NCI-H2196 (cell line): ENCODE results near the gene ZNF594.
"Not testable (repeated sequence)": the region's sequence is repeated elsewhere in the genome, so short reads cannot be mapped to it uniquely, and the experiment has no call there.

Experiments used
- DNase-seq: peaks from one replicate; lab custom pipeline; 2025; ENCODE audit not compliant: unreplicated experiment; lab: John Stamatoyannopoulos, UW

The ZNF594 gene

GRCh38 chr17:5137511-5138197 is 54.0 kb downstream of the ZNF594 start:
- not testable (repeated sequence) for DNase-seq

GRCh38 chr17:5136580-5137412 is 54.9 kb downstream of the ZNF594 start:
- not testable (repeated sequence) for DNase-seq

DNA sequence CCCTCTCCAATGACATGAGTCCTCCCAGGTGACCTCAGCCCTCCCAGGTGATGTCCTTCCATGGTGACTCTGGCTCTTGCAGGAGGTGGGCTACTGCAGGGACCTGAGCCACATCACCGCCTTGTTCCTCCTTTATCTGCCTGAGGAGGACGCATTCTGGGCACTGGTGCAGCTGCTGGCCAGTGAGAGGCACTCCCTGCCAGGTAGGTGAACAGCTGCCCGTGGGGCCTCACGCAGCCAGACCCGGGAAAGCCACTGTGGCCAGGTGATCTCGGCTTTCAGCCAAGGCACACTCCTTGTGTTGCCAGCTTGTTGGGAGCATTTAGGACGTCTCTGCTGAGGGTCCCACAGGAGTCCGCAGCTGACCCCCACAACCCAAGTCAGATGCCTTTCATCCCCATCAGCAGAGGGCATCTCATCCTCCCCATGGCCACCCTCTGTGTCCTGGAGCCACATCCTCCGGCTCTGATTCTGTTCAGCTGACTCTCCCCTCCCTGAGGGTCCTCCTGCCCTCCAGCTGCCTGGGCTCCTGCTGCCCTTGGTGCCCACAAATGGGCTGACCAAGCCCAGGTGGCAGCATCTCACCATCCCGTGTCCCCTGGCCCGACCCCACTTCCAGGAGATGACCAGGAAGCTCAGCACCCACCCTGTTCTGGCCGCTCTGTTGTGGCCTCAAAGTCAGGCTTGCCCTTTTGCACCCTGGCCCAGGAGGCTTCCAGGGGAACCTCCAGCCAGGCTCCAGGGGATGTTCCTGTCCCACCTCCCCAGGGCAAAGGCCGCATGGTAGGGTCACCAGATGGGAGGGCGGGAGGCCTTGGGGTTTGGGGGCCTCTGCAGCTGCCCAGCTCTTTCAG is 55.7 kb downstream of the ZNF594 start:
- no peak for DNase-seq

- DNase-seq = not testable (repeated sequence)
Measured at GRCh38 chr17:5135131-5135712, 56.4 kb downstream of the ZNF594 start.

GRCh38 chr17:5134571-5134970 is 57.1 kb downstream of the ZNF594 start:
- not testable (repeated sequence) for DNase-seq

- DNase-seq = not testable (repeated sequence)
Measured at GRCh38 chr17:5133961-5134360, 57.7 kb downstream of the ZNF594 start.

- DNase-seq = no peak
Measured at GRCh38 chr17:5133311-5133710, 58.4 kb downstream of the ZNF594 start.

DNA sequence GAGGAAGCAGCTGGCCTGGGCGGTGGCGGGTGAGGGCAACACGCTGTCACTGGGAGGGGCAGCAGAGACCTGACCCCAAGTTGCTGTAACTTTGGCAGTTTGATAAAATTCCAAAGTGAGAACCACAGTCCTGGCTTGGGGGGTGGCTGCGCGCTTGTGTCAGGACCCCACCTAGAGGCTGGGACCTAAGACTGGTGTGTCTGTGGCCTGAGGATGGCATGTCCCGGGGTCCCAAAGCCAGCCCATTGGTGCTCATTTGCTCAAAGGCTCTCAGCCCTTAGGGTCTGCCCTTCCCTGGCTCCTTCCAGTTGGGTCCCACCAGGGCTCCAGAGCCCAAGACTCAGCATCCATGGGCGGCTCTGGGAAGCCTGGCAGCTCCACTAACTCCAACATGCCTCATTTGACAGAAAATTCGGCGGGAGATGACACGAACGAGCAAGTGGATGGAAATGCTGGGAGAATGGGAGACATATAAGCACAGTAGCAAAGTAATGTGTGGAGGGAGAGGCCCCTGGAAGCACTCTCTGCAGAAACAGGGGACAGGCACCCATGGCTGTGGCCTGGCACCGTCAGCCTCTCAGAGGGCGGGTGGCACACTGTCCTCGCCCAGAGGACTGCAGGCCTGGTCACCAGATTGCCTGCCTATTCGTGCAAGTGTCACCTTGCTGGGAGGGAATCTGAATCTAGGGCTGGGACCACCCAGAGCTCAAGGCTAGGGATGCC is 59.0 kb downstream of the ZNF594 start:
- DNase-seq = not testable (repeated sequence)

GRCh38 chr17:5131799-5132502 is 59.7 kb downstream of the ZNF594 start:
- DNase-seq = not testable (repeated sequence)

GRCh38 chr17:5131146-5131715 is 60.4 kb downstream of the ZNF594 start:
- no peak for DNase-seq

GRCh38 chr17:5130687-5131086 is 61.0 kb downstream of the ZNF594 start:
- DNase-seq = not testable (repeated sequence)

- DNase-seq = not testable (repeated sequence)
Measured at GRCh38 chr17:5130261-5130660, 61.4 kb downstream of the ZNF594 start.

GRCh38 chr17:5129770-5130169 is 61.9 kb downstream of the ZNF594 start:
- DNase-seq = not testable (repeated sequence)
